GM12865 (cell line): Measurements from ENCODE around the gene JCHAIN.
"Not testable (repeated sequence)": the region's sequence is repeated elsewhere in the genome, so short reads cannot be mapped to it uniquely, and the experiment has no call there.

ENCODE experiments used
- DNase-seq: peaks from one replicate; pipeline ENCODE4 v3.0.0; 2010; ENCODE audit warnings: low read depth
- H3K4me3 ChIP-seq: 2 replicates; pipeline ENCODE4 v1.5.1; 2011; ENCODE audit warnings: mild to moderate bottlenecking, low read depth, low read length, control low read depth
- CTCF ChIP-seq: IDR thresholded peaks from 2 replicates; pipeline ENCODE4 v1.5.1; 2011; ENCODE audit warnings: low read length, control low read depth, low read depth, inconsistent platforms; ENCODE audit not compliant: insufficient read depth; ENCODE audit errors: missing control alignments

JCHAIN gene

GRCh38 chr4:70658418-70658817 is 7.9 kb downstream of the JCHAIN start:
- no peak for DNase-seq
- no peak for TF ChIP-seq CTCF
- H3K4me3 ChIP-seq: peak overlapping the region; percentile 33

DNA sequence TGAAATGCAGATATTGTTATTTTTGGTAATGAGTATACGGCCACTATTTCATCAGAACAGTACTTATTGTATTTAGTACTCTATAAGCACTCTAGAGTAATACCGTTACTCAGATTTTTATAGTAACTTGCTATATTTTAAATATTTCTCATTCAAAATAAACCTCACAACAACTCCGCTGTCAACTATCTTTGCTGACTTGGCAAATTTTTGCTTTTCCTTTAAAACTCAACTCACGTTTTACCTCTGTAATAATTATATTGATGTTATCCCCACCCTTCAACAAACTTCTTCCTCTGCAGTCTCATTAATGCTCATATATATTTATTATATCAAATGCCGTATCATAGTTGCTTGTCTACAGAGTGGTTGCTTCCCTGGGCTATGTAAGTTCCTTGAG is 9.0 kb downstream of the JCHAIN start:
- TF ChIP-seq CTCF: no peak
- H3K4me3 ChIP-seq: no peak overlapping the region

GRCh38 chr4:70654605-70655011 is 11.7 kb downstream of the JCHAIN start:
- no peak for TF ChIP-seq CTCF
- DNase-seq: no peak
- H3K4me3 ChIP-seq: no peak overlapping the region

More for the DNA sequence above, 9.0 kb downstream of the JCHAIN start:
- no peak for DNase-seq

DNA sequence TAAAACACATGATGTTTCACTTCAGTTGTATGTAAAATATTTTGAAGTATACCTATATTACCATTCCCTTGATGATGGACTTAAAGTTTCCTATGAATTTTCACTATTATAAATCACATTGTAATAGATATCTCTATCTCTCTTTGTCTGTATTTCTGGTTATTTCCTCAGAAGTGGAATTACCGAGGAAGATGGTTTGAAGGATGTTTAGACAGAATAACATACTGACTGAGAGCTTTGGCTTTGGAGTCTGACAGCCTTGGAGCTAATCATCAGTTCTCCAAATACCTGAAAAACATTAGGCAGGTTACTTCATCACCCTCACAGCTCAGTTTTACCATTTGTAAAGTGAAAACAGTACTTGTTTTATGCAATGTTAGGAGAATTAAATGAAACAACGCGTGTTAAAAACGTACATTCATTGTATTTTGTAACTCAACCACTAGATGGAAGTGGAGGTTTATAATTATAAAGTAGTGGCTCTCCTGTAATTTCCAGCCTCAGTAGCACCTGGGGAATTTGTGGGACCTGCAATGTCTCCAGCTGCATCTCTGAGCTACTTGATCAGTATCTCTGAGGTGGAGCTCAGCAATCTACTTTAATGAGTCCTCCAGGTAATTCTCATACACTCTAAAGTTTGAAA is 14.3 kb downstream of the JCHAIN start:
- peak; percentile 39 for TF ChIP-seq CTCF
- peak; percentile 49 for DNase-seq
- H3K4me3 ChIP-seq: no peak overlapping the region

- not testable (repeated sequence) for H3K4me3 ChIP-seq, DNase-seq
These were observed 15.6 kb downstream of the JCHAIN start for GRCh38 chr4:70650741-70651140.

- no peak overlapping the region for H3K4me3 ChIP-seq
- TF ChIP-seq CTCF: no peak
- DNase-seq: no peak
These were observed 26.1 kb downstream of the JCHAIN start for GRCh38 chr4:70640192-70640591.

DNA sequence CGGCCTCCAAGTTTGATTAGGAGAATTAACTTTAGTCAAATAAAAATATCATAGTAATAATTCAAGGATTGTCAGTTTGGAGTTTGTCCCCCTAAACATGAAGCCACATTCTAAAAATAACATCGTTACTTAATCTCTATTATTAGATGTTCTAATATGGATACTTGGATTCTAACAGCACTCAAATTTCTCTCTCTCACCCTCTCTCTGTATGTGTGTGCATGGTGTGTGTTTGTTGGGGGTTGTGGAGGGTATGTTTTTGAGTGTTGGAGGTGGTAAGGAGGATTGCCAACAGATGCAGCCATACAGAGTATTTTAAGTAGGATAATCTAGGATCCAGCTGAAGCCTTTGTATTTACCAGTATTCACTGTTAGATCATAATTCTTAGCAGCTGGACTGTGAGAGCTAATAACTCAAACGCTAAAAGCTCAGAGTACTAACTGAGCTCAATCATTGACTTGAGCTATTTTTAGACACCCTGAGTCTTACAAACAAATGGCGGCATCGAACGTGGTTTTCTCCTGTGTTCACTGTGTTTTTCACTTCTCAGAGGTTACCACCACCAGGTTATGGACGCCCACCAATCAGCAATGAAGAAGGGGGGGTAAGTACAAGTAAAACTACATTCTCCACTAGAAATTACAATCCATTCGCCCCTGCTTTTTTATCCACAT is 28.9 kb downstream of the JCHAIN start:
- TF ChIP-seq CTCF: no peak
- DNase-seq: no peak
- H3K4me3 ChIP-seq: no peak overlapping the region
